Kidney epithelial cell (primary cell): Measurements from ENCODE around the gene ADH1A. TPM values are rescaled to one million over a fixed set of nuclear protein-coding genes. Genes with fewer than 3 reads are reported as not detected.

ENCODE experiments used
- DNase-seq: peaks from one replicate; pipeline ENCODE4 v3.0.0-alpha.2; 2010; ENCODE audit warnings: low read depth
- H3K27me3 ChIP-seq: 2 replicates; pipeline ENCODE4 v1.6.0; 2011; ENCODE audit warnings: low read length; ENCODE audit not compliant: control insufficient read depth, insufficient read depth
- H3K36me3 ChIP-seq: 2 replicates; pipeline ENCODE4 v1.5.1; 2011; ENCODE audit warnings: low read length; ENCODE audit not compliant: control insufficient read depth, insufficient read depth
- H3K4me3 ChIP-seq: 2 replicates; pipeline ENCODE4 v1.5.1; 2011; ENCODE audit warnings: low read depth, mild to moderate bottlenecking, control low read depth, low read length
- total RNA-seq: library from RNA; depleted of rRNA; stranded (reverse); fragments of >200 nt; gene quantifications from 2 replicates; pipeline ENCODE4 v1.2.3, GENCODE V29; 2015
- TF ChIP-seq, protein P1 (sequence below): IDR thresholded peaks from 2 replicates; pipeline ENCODE4 v1.5.1; 2011; ENCODE audit warnings: mild to moderate bottlenecking, moderate library complexity, low read length, control low read depth, inconsistent platforms; ENCODE audit not compliant: insufficient read depth, poor library complexity, severe bottlenecking

The ADH1A gene
- not detected in 2 replicates for total RNA-seq

DNA sequence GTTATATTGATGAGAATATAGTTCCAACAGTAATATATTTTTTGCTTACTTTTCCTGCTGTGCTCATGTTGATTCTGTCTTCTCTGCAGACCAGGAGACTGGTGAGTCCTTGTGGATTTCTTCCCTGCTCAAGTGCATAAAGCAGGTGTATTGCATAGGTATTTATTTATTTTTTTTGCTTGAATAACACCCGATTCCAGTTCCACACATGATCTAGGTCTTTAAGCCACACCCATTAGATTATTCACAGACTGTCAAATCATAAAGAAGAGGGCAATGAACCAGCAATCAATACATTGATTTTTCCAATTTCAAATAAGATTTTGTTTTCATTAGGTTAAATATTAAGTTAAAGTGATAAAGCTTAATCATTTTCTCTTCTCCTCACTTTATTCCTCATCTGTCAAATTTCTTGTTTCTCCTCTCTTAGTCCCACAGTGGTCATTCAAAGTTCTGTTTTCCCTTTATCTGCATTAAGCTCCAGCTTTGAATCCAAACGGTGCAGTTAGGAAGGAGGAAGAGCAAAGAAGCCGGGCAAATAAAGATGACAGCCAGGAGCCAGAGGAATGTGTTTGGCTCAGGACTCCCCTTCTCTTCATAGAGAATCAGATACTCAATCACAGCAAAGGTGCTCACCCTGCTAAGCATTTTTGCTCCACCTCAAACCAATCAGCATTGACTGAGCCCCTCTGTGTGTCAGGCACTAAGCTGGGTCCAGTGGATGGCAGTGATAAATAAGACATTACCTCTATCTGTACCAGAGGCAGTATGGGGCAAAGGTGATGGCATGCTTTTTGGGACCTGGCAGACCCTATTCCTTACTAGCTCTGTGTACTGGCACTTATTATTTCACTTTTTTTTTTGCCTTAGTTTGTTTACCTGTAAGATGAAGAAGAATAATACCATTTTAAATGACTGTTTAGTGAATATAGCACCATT lies at the start of gene ADH1A:
ADH1A (minus strand) TSS at position 138 of the 939 bp plus-strand sequence; CDS start at position 67, 71 bp downstream.
- no peak for DNase-seq
- TF ChIP-seq, protein P1, sequence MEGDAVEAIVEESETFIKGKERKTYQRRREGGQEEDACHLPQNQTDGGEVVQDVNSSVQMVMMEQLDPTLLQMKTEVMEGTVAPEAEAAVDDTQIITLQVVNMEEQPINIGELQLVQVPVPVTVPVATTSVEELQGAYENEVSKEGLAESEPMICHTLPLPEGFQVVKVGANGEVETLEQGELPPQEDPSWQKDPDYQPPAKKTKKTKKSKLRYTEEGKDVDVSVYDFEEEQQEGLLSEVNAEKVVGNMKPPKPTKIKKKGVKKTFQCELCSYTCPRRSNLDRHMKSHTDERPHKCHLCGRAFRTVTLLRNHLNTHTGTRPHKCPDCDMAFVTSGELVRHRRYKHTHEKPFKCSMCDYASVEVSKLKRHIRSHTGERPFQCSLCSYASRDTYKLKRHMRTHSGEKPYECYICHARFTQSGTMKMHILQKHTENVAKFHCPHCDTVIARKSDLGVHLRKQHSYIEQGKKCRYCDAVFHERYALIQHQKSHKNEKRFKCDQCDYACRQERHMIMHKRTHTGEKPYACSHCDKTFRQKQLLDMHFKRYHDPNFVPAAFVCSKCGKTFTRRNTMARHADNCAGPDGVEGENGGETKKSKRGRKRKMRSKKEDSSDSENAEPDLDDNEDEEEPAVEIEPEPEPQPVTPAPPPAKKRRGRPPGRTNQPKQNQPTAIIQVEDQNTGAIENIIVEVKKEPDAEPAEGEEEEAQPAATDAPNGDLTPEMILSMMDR, result no peak
- Histone ChIP-seq H3K36me3 (no peaks in the 10 kb centered on the region), H3K4me3 (no peak within 1 kb of the TSS), H3K27me3 (no peaks in the 10 kb centered on the region)

DNA sequence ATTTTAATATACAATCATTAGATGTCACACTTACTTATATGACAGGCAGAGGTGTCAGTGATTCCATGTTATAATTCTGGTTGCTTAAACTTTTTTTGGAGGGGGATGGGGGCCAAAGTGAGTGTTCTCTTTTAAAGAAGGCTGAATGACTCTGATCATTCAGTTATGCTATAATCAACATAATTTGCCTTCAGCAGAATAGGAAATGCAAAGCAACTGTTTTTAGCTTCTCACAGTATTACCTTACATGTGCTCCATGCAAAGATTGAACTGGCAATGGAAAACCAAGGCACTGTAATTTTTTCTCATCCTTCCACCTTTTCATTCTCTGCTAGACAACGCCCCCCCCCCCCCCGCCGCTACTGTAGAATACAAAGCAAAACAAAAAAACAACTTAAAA lies 48.4 kb upstream of the ADH1A start:
- DNase-seq, result no peak
- TF ChIP-seq, protein P1, result no peak
- no peaks in the 10 kb centered on the region for H3K36me3 ChIP-seq

DNA sequence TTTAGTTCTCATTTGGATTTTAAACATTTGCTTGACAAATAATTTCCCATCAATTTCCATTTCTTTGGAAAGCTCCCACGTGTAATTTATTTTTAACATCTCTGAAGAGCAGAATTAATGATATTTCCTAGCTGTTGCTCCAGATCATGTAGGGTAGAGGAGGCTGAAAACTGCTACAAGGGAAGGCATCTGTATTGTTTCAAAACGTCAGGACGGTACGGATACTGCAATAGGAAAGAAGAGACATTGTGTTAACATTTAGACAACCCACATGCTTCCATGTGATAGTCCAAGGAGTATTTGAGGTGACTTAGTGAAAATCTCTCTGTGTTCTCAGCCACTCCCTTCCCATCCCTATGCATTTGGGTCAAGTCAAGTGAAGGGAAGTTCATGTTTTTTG lies 45.8 kb upstream of the ADH1A start:
- no peak for DNase-seq
- H3K4me3 ChIP-seq, result no peak overlapping the region
- TF ChIP-seq, protein P1, result no peak
- no peaks in the 10 kb centered on the region for H3K36me3 ChIP-seq
- no peaks in the 10 kb centered on the region for H3K27me3 ChIP-seq

More for the DNA sequence above, 48.4 kb upstream of the ADH1A start:
- H3K4me3 ChIP-seq, result no peak overlapping the region
- H3K27me3 ChIP-seq, result no peaks in the 10 kb centered on the region

DNA sequence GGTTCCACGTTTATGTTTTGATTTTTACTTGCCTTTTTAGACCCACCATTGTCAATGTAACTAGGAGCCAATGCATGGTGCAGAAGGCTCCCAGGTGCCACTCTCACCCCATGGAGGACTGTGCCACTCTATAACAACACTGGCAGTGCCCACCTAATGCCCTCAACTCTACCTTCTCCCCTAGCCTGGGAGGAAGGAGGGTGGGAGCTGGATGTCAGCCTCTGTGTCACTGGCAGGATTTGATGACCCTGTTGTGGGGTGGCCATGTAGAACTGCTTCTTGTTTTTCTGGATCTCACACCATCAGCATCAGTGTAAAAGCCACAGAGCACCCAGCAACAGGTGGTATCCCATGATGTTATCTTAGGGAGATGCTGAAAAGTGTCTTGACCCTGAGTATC lies 44.1 kb upstream of the ADH1A start:
- no peaks in the 10 kb centered on the region for H3K36me3 ChIP-seq
- no peak for DNase-seq
- no peak overlapping the region for H3K4me3 ChIP-seq
- TF ChIP-seq, protein P1, result no peak
- no peaks in the 10 kb centered on the region for H3K27me3 ChIP-seq

DNA sequence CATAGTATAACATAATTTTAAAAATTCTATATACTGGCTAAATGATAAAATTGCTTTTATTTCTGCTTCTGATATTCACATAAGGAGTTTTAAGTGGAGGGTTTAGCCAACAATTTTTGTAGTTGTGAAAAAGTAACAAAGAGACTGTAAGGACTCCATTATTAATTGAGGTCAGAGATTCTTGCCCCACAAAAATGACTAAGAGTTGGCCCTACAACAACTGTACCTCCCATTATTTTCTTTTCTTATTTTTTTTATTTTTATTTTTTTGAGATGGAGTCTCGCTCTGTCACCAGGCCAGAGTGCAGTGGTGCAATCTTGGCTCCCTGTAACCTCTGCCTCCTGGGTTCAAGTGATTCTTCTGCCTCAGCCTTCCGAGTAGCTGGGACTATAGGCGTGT lies 39.9 kb upstream of the ADH1A start:
- H3K36me3 ChIP-seq, result no peaks in the 10 kb centered on the region
- no peak for DNase-seq
- H3K4me3 ChIP-seq, result no peak overlapping the region
- TF ChIP-seq, protein P1, result no peak
- H3K27me3 ChIP-seq, result no peaks in the 10 kb centered on the region
